ENCODE data around the gene SCAMP4. TPM values are rescaled to one million over a fixed set of nuclear protein-coding genes. Genes with fewer than 3 reads are reported as not detected.
A peak's percentile ranks its signal among the peaks of the same experiment; 100 is the strongest.

Gene SCAMP4
- total and polyA plus RNA-seq, 2 of the 13 experiments (the other 11 are each of a cell fraction or from before 2014, with no cell fraction given): 10.7 to 13.7 TPM

- TF ChIP-seq RERE (CRISPR knock-in tag; IDR thresholded peaks at IDR 0.05; ENCODE audit: low read depth): no peak
- no peak for TF ChIP-seq ZFAT (CRISPR knock-in tag; conservative IDR thresholded peaks at IDR 0.05)
- no peak for TF ChIP-seq ZFP37 (CRISPR knock-in tag; IDR thresholded peaks at IDR 0.05; ENCODE audit: borderline replicate concordance)
- no peak for TF ChIP-seq ZBTB39 (CRISPR knock-in tag; IDR thresholded peaks at IDR 0.05)
- no peak for TF ChIP-seq TMF1 (CRISPR knock-in tag; IDR thresholded peaks at IDR 0.05; ENCODE audit: low read depth)
- TF ChIP-seq ZNF883 (CRISPR knock-in tag; IDR thresholded peaks at IDR 0.05; ENCODE audit: not compliant biosample characterization): no peak
- no peak for TF ChIP-seq ZNF101 (CRISPR knock-in tag; IDR thresholded peaks at IDR 0.05; ENCODE audit: borderline replicate concordance, low read depth)
- TF ChIP-seq KIAA2018 (CRISPR knock-in tag; IDR thresholded peaks at IDR 0.05; ENCODE audit: borderline replicate concordance): no peak
- TF ChIP-seq SNRNP70 (IDR thresholded peaks at IDR 0.05; ENCODE audit: low read depth, low read length): no peak
- TF ChIP-seq NFE2 (CRISPR knock-in tag; IDR thresholded peaks at IDR 0.05): no peak
- peak; percentile 72 for TF ChIP-seq XRCC5 (optimal IDR thresholded peaks at IDR 0.05; ENCODE audit: low read length)
These were observed 40.6 kb upstream of the SCAMP4 start (continued) for GRCh38 chr19:1864480-1865171.

All from HepG2 (cell line).